ENCODE results near the gene MGAM2. TPM values are rescaled to one million over a fixed set of nuclear protein-coding genes. Genes with fewer than 3 reads are reported as not detected.
A peak's percentile ranks its signal among the peaks of the same experiment; 100 is the strongest.

Gene MGAM2
- total RNA-seq, 1 donor from 2014 or later = not detected

DNA sequence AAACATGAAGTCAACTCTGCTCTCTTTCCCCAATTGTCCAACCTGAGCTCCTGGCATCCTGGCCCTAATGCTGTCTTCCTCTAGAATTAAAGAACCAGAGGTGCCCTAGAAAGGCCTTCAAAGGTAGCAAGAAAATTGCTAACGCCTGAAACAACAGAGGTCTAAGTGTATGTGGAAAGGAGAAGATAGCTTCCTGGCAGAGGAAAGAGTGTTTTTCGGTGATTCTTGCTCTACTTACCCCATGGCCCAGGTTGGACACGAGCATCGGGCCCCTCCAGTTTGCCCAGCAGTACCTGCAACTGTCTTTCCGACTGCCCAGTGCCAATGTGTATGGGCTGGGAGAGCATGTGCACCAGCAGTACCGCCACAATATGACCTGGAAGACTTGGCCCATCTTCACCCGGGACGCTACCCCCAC is 22.2 kb downstream of the MGAM2 start:
- H3K4me3 ChIP-seq (ENCODE audit: low read depth, low read length) = no peak overlapping the region
- no peak for DNase-seq (ENCODE audit: low read depth)
- TF ChIP-seq, protein P1, sequence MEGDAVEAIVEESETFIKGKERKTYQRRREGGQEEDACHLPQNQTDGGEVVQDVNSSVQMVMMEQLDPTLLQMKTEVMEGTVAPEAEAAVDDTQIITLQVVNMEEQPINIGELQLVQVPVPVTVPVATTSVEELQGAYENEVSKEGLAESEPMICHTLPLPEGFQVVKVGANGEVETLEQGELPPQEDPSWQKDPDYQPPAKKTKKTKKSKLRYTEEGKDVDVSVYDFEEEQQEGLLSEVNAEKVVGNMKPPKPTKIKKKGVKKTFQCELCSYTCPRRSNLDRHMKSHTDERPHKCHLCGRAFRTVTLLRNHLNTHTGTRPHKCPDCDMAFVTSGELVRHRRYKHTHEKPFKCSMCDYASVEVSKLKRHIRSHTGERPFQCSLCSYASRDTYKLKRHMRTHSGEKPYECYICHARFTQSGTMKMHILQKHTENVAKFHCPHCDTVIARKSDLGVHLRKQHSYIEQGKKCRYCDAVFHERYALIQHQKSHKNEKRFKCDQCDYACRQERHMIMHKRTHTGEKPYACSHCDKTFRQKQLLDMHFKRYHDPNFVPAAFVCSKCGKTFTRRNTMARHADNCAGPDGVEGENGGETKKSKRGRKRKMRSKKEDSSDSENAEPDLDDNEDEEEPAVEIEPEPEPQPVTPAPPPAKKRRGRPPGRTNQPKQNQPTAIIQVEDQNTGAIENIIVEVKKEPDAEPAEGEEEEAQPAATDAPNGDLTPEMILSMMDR (conservative IDR thresholded peaks at IDR 0.05; ENCODE audit: low read depth, low read length) = no peak

DNA sequence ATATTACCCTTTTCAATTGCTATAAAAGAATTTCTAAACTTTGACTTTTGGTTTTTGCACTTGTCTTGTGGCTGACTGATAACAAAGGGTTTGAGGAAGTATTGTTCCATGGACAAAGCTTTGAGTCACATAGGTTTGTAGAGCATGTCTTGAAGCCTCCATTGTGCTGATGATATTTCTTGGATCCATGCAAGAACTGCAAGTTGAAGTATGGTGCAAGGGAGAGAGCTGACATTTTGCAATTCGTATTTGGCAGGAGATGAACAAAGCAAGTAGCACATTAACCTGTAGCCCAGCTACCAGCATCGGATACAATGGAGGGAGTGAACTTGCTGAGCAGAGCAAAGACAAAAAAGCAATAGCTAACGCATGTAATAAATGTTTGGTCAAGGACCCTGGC is 23.4 kb downstream of the MGAM2 start:
- TF ChIP-seq, protein P1 (conservative IDR thresholded peaks at IDR 0.05; ENCODE audit: low read depth, low read length) = no peak
- DNase-seq (ENCODE audit: low read depth) = peak; percentile 59
- H3K4me3 ChIP-seq (ENCODE audit: low read depth, low read length) = no peak overlapping the region

DNA sequence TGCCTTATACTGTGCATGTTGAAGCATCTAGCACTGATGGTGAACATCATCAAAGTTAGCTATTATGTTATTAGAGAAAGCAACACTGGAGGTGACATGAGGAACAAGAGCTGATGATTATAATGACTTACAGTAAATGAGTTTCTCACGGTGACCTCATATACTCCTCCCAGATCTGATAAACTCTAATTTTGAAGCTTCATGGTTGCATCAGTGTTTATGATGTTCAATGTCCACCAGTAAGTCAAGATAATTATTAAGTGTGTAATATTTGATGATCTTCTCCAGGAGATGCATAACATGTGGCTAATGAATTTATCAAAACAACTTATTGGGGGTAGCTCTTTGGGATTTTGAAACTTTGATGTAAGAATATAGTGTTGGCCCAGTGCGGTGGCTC is 27.5 kb downstream of the MGAM2 start:
- no peak for DNase-seq (ENCODE audit: low read depth)
- H3K4me3 ChIP-seq (ENCODE audit: low read depth, low read length) = no peak overlapping the region
- TF ChIP-seq, protein P1 (conservative IDR thresholded peaks at IDR 0.05; ENCODE audit: low read depth, low read length) = no peak

DNA sequence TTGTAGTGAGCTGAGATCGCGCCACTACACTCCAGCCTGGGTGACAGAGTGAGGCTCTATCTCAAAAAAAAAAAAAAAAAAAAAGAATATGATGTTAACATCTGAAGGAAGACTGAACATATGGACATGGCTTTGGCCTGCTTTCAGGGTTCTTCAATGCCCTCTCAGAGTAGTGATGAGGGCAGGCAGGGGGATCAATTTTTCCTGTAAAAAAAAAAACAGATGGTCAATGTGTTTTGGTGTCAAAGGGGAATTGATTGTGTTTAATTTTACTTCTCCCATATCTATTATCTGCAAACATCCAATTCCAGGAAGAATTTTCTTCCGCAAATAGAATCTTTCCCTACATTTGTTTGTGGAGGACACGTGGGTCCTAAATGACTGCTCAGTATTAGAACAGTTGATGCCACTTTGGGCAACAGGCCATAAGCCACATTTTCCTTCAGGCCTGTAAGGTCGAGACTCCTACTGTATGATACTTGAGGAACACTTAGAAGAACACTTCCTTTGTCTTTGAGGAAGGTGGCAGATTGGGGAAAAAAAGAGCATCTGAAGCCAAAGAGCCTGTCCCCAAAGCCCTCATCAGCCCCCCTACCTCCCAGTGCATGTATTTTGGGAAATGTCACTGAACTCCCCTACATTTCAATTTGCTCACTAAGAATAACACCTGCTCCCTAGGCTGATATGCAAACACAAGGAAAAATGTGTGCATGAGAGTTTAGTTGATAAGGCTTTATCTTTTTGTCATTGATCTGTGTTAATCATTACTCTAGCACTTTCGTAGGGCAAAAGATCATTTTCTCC is 28.3 kb downstream of the MGAM2 start:
- TF ChIP-seq, protein P1 (conservative IDR thresholded peaks at IDR 0.05; ENCODE audit: low read depth, low read length) = no peak
- no peak for DNase-seq (ENCODE audit: low read depth)
- no peak overlapping the region for H3K4me3 ChIP-seq (ENCODE audit: low read depth, low read length)

DNA sequence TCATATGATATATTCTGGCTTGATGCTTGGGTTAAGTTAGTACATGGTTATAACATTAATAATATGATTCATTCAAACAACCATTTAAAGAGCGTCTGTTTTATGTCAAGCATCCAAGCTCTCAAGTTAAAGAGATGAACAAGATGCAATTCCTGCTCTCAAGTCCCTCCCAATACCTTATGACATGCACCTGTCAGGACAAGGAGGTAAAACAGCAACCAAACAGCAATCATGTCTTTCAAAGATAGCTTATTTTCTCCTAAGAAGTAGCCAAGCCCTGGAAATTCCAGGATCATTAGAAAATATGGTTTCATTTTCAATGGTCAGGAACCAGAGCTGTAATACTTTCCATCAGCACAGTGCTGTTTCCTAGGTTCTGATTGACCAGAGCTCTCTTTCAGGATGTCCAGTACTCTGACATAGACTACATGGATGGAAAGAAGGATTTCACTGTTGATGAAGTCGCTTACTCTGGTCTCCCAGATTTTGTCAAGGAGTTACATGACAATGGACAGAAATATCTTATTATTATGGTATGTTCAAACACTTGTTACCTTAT is 29.0 kb downstream of the MGAM2 start:
- no peak for DNase-seq (ENCODE audit: low read depth)
- no peak overlapping the region for H3K4me3 ChIP-seq (ENCODE audit: low read depth, low read length)
- TF ChIP-seq, protein P1 (conservative IDR thresholded peaks at IDR 0.05; ENCODE audit: low read depth, low read length) = no peak

DNA sequence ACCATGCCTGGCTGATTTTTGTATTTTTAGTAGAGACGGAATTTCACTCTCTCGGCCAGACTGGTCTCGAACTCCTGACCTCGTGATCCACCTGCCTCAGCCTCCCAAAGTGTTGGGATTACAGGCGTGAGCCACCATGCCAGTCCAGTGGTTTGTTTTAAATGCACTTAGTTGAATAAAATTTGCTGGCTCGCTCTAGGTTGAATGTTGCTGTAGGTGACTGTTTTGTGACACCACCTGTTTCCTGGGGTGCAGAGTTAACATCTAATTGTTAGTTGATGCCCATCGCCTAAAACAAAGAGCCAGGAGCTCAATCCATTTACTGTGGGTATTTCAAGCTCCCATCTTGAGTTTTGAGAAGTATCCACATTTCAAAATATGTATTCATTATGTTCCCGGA is 31.2 kb downstream of the MGAM2 start:
- TF ChIP-seq, protein P1 (conservative IDR thresholded peaks at IDR 0.05; ENCODE audit: low read depth, low read length) = no peak
- DNase-seq (ENCODE audit: low read depth) = no peak
- no peak overlapping the region for H3K4me3 ChIP-seq (ENCODE audit: low read depth, low read length)

DNA sequence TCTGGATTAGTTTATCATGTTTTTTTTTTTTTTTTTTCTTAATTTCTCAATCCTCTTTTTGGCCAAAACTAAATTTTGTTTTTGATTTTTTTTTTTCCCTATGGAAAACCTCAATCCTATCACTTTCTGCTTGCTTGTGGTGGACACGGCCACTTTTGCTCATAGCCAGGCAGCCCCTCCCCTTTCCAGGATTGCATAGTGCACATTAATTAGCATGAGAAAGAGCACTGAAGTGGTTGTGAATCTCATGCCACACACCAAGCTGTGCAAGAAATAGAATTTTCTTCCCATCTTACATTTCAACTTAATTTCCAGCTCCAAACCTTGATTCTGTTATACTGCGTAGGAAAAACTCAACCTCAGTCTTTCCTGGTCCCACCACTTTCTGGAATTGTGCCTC is 34.6 kb downstream of the MGAM2 start:
- no peak for DNase-seq (ENCODE audit: low read depth)
- no peak overlapping the region for H3K4me3 ChIP-seq (ENCODE audit: low read depth, low read length)
- TF ChIP-seq, protein P1 (conservative IDR thresholded peaks at IDR 0.05; ENCODE audit: low read depth, low read length) = no peak
